Activated gamma-delta T cell treated with Interleukin-2 at 50 U/mL for 16 hours (primary cell): ENCODE results near the gene PCDHB14.
"Not testable (repeated sequence)": the region's sequence is repeated elsewhere in the genome, so short reads cannot be mapped to it uniquely, and the experiment has no call there.

Source experiments
- DNase-seq: peaks from one replicate; pipeline ENCODE4 v3.0.0-alpha.2; 2020

The PCDHB14 gene

DNA sequence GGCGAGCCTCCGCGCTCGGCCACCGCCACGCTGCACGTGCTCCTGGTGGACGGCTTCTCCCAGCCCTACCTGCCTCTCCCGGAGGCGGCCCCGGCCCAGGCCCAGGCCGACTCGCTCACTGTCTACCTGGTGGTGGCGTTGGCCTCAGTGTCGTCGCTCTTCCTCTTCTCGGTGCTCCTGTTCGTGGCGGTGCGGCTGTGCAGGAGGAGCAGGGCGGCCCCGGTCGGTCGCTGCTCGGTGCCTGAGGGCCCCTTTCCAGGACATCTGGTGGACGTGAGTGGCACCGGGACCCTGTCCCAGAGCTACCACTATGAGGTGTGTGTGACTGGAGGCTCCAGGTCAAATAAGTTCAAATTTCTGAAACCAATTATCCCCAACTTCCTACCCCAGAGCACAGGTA is 12.3 kb upstream of the PCDHB14 start:
- not testable (repeated sequence) for DNase-seq

DNA sequence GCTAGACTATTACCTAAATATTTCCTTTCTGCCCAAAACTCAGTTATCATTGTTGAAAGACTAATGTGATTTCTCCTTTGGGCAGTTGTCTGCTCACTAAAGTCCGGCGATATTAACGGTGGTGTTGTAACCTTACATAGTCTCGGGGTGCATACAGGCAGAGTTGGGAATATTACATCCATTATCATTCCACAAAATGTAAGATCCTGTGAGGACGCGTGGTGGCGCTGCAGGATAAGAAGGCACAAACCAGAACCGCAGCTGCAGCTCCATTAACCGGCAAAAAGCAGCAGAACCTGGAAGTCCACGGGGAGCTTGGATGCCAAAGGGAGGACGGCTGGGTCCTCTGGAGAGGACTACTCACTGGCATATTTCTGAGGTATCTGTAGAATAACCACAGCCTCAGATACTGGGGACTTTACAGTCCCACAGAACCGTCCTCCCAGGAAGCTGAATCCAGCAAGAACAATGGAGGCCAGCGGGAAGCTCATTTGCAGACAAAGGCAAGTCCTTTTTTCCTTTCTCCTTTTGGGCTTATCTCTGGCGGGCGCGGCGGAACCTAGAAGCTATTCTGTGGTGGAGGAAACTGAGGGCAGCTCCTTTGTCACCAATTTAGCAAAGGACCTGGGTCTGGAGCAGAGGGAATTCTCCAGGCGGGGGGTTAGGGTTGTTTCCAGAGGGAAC is 9.3 kb upstream of the PCDHB14 start, which contains the start of gene PCDHB13:
Gene PCDHB13, plus strand, starts transcription at position 264 of the 684 bp plus-strand sequence. Its CDS starts 205 bp downstream, at position 469.
- not testable (repeated sequence) for DNase-seq

- not testable (repeated sequence) for DNase-seq
Observed at GRCh38 chr5:141214583-141214982, 8.6 kb upstream of the PCDHB14 start.

DNA sequence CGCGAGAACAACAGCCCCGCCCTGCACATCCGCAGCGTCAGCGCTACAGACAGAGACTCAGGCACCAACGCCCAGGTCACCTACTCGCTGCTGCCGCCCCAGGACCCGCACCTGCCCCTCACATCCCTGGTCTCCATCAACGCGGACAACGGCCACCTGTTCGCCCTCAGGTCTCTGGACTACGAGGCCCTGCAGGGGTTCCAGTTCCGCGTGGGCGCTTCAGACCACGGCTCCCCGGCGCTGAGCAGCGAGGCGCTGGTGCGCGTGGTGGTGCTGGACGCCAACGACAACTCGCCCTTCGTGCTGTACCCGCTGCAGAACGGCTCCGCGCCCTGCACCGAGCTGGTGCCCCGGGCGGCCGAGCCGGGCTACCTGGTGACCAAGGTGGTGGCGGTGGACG is 7.6 kb upstream of the PCDHB14 start:
- not testable (repeated sequence) for DNase-seq

GRCh38 chr5:141216035-141216434 is 7.1 kb upstream of the PCDHB14 start:
- not testable (repeated sequence) for DNase-seq

DNA sequence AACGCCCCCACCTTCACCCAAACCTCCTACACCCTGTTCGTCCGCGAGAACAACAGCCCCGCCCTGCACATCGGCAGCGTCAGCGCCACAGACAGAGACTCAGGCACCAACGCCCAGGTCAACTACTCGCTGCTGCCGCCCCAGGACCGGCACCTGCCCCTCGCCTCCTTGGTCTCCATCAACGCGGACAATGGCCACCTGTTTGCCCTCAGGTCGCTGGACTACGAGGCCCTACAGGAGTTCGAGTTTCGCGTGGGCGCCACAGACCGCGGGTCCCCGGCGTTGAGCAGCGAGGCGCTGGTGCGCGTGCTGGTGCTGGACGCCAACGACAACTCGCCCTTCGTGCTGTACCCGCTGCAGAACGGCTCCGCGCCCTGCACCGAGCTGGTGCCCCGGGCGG is 1.7 kb downstream of the PCDHB14 start:
- DNase-seq, result not testable (repeated sequence)

- not testable (repeated sequence) for DNase-seq
Observed at GRCh38 chr5:141225421-141225820, 2.3 kb downstream of the PCDHB14 start.

GRCh38 chr5:141234109-141234667 is 11.0 kb downstream of the PCDHB14 start:
- no peak for DNase-seq

GRCh38 chr5:141235922-141236321 is 12.8 kb downstream of the PCDHB14 start:
- not testable (repeated sequence) for DNase-seq

GRCh38 chr5:141236516-141237313 is 13.6 kb downstream of the PCDHB14 start:
- no peak for DNase-seq

DNA sequence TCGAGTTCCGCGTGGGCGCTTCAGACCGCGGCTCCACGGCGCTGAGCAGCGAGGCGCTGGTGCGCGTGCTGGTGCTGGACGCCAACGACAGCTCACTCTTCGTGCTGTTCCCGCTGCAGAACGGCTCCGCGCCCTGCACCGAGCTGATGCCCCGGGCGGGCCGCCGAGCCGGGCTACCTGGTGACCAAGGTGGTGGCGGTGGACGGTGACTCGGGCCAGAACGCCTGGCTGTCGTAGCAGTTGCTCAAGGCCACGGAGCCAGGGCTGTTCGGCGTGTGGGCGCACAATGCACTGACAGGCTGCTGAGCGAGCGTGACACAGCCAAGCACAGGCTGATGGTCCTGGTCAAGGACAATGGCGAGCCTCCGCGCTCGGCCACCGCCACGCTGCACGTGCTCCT is 18.4 kb downstream of the PCDHB14 start:
- no peak for DNase-seq

- DNase-seq, result no peak
Observed at GRCh38 chr5:141245250-141245717, 22.1 kb downstream of the PCDHB14 start, which contains the start of gene PCDHB15. Gene PCDHB15 (plus strand): TSS chr5:141245395. CDS start chr5:141245579, 184 bp downstream.

GRCh38 chr5:141246971-141247370 is 23.8 kb downstream of the PCDHB14 start:
- DNase-seq, result not testable (repeated sequence)

DNA sequence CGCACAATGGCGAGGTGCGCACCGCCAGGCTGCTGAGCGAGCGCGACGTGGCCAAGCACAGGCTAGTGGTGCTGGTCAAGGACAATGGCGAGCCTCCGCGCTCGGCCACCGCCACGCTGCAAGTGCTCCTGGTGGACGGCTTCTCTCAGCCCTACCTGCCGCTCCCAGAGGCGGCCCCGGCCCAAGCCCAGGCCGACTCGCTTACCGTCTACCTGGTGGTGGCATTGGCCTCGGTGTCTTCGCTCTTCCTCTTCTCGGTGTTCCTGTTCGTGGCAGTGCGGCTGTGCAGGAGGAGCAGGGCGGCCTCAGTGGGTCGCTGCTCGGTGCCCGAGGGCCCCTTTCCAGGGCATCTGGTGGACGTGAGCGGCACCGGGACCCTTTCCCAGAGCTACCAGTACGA is 24.3 kb downstream of the PCDHB14 start:
- DNase-seq, result not testable (repeated sequence)

DNA sequence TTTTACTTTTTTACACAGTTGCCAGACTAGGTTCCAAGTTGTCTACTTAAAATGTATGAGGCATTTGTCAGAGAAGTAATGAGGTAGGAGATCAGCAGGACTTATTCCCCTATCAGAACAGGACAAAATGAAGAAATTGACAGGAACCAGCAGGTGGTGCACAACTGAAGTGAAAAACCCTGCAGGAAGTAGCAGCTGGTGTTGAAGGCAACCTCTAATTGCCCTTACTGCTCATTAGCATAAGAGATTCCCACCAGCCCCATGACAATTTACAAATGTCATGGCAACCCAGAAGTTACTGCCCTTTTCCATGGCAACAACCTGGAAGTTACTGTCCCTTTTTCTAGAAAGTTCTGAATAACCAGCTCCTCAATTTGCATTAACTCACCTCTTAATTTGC is 27.4 kb downstream of the PCDHB14 start:
- no peak for DNase-seq

- DNase-seq, result no peak
Observed at GRCh38 chr5:141258464-141258863, 35.3 kb downstream of the PCDHB14 start.

DNA sequence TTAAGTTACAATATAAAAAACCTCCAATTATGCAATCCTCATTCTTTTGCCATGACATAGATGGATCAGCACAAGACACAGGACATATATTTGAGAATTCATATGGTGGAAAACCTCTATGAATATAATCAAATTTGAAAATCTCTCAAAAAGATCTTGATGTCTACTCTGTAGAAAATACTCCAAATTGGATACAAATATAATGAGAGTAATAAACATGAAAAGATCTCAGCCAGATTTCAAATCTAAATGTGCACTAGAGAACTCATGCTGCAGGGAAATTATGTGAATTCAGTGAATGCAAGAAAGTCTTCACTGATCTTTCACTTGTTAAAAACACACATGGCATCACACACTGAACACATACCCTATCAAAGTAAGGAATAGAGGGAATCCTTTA is 35.8 kb downstream of the PCDHB14 start:
- no peak for DNase-seq

DNA sequence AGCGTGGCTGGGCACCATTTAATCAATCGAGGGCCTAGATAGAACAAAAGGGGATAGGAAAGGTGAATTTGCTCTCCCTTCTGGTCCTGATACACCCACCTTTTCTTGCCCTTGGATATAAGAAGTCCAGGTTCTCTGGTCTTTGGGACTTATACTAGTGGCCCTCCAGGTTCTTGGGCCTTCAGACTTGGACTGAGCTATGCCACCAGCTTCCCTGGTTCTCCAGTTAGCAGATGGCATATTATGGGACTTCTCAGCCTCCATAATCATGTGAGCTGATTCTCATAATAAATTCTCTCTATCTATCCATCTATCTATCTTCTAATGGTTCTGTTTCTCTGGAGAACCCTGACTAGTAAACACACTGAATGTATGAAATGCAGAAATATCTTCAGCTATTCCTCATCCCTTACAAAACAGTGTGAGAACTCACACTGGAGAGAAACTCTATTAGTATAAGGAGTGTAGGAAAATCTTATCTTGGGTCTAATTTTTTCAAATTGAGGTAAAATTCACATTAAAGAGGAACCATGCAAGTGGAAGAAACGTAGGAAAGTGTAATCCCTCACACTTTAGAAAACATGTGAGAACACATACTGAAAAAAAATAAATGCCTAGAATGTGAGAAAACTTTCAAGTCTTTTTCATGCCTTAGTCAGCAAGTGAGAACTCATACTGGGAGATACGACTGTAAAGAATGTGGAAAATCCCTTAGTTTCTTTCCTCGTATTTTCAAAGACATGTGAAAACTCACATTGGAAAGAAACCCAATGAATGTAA is 37.5 kb downstream of the PCDHB14 start:
- DNase-seq, result no peak

GRCh38 chr5:141261238-141261546 is 38.0 kb downstream of the PCDHB14 start:
- no peak for DNase-seq

GRCh38 chr5:141269195-141269594 is 46.1 kb downstream of the PCDHB14 start:
- no peak for DNase-seq

GRCh38 chr5:141272906-141273305 is 49.8 kb downstream of the PCDHB14 start:
- DNase-seq, result no peak
